CD4-positive, alpha-beta memory T cell (primary cell): ENCODE measurements around the gene TACC2. TPM values are rescaled to one million over a fixed set of nuclear protein-coding genes. Genes with fewer than 3 reads are reported as not detected.
"Not testable (repeated sequence)": the region's sequence is repeated elsewhere in the genome, so short reads cannot be mapped to it uniquely, and the experiment has no call there.

ENCODE experiments used
- CTCF ChIA-PET: fragments of 350-600 bp; sonication (Branson Sonifier 250); formaldehyde crosslinking; loops from one replicate; lab custom pipeline; 2021; ENCODE audit warnings: inconsistent platforms; ENCODE audit not compliant: partially characterized antibody; lab: Charles Lee
- POLR2A ChIA-PET: fragments of 350-600 bp; sonication (Branson Sonifier 250); formaldehyde crosslinking; loops from one replicate; lab custom pipeline; 2021; ENCODE audit not compliant: partially characterized antibody; lab: Charles Lee
- DNase-seq, 5 donors: peaks; one replicate each; pipeline versions ENCODE4 v3.0.0 to v3.0.0-alpha.2; 2020 to 2022; ENCODE audit warnings: mixed read lengths in 1 of 5
- H3K27ac ChIP-seq: one replicate; pipeline ENCODE4 v1.7.0; 2013; ENCODE audit warnings: low read depth, low read length
- H3K27me3 ChIP-seq: 2 replicates; pipeline ENCODE4 v1.7.0; 2013; ENCODE audit warnings: mild to moderate bottlenecking, low read length, moderate library complexity; ENCODE audit not compliant: insufficient read depth
- H3K36me3 ChIP-seq: 2 replicates; pipeline ENCODE4 v1.7.0; 2013; ENCODE audit warnings: mild to moderate bottlenecking, low read length, moderate library complexity; ENCODE audit not compliant: insufficient read depth
- H3K4me1 ChIP-seq: 2 replicates; pipeline ENCODE4 v1.7.0; 2013; ENCODE audit warnings: mild to moderate bottlenecking, low read length, moderate library complexity; ENCODE audit not compliant: insufficient read depth
- H3K4me3 ChIP-seq, 2 donors: one replicate each; pipeline ENCODE4 v1.7.0; 2013; ENCODE audit warnings: low read length in 2 of 2, mild to moderate bottlenecking in 1 of 2
- H3K9me3 ChIP-seq, 2 donors: one replicate each; pipeline ENCODE4 v1.7.0; 2013; ENCODE audit warnings: low read length in 2 of 2, control low read depth in 1 of 2; ENCODE audit not compliant: control insufficient read depth in 1 of 2
- H3K27ac Mint-ChIP-seq, 7 donors: one replicate each; pipeline ENCODE4 v1.8.0; 2020 to 2021; ENCODE audit warnings: mixed read lengths in 7 of 7, mild to moderate bottlenecking in 6 of 7, inconsistent platforms in 3 of 7, moderate library complexity in 3 of 7
- H3K27me3 Mint-ChIP-seq, 2 donors: one replicate each; pipeline ENCODE4 v1.8.0; 2020 to 2021; ENCODE audit warnings: mixed read lengths in 2 of 2
- H3K36me3 Mint-ChIP-seq, 2 donors: one replicate each; pipeline ENCODE4 v1.8.0; 2020 to 2021; ENCODE audit warnings: mixed read lengths in 2 of 2, inconsistent platforms in 1 of 2, mild to moderate bottlenecking in 1 of 2
- H3K4me1 Mint-ChIP-seq, 4 donors: one replicate each; pipeline ENCODE4 v1.8.0; 2020 to 2021; ENCODE audit warnings: mixed read lengths in 4 of 4, mild to moderate bottlenecking in 1 of 4
- H3K4me3 Mint-ChIP-seq, 8 donors: one replicate each; pipeline ENCODE4 v1.8.0; 2020 to 2021; ENCODE audit warnings: mixed read lengths in 8 of 8, mild to moderate bottlenecking in 7 of 8, moderate library complexity in 6 of 8, inconsistent platforms in 3 of 8
- H3K9me3 Mint-ChIP-seq, 8 donors: one replicate each; pipeline ENCODE4 v1.8.0; 2020 to 2021; ENCODE audit warnings: mixed read lengths in 8 of 8, mild to moderate bottlenecking in 5 of 8, inconsistent platforms in 3 of 8, moderate library complexity in 1 of 8
- intact Hi-C: fragments of 100-400 bp; cut with micrococcal nuclease; formaldehyde crosslinking; loops from one replicate; pipeline ENCODE4 v1.15.1; 2023
- polyA plus RNA-seq, 2 donors: library from polyadenylated mRNA; unstranded; fragments of 300-500 nt; fragmentation: Illumina TruSeq; gene quantifications; one replicate each; pipeline ENCODE4 v1.2.3, GENCODE V29; 2021
- total RNA-seq, 2 experiments: library from RNA; stranded (reverse); gene quantifications; one replicate each; pipeline ENCODE4 v1.2.3, GENCODE V29; 2021

Gene TACC2
- total and polyA plus RNA-seq, 4 experiments from 2014 or later: not detected

GRCh38 chr10:122085423-122085911 lies 96.5 kb downstream of the TACC2 start:
- ChIA-PET POLR2A (no interaction called here), CTCF (no interaction called here)
- H3K36me3 Mint-ChIP-seq: no peaks in the 10 kb centered on the region
- intact Hi-C loops: no loop called here
- Histone ChIP-seq H3K27ac (no peak overlapping the region), H3K4me1 (no peaks in the 10 kb centered on the region), H3K9me3 (no peaks in the 10 kb centered on the region), H3K4me3 (no peak overlapping the region), H3K27me3 (no peaks in the 10 kb centered on the region), H3K36me3 (no peaks in the 10 kb centered on the region)
- no peaks in the 10 kb centered on the region for H3K9me3 Mint-ChIP-seq
- H3K27me3 Mint-ChIP-seq: peaks cover 2 to 4% of the 10 kb centered on the region in 2 donors
- H3K4me1 Mint-ChIP-seq: no peaks in the 10 kb centered on the region
- no peak overlapping the region for H3K27ac Mint-ChIP-seq
- no peak for DNase-seq
- H3K4me3 Mint-ChIP-seq: no peak overlapping the region

- H3K27me3 Mint-ChIP-seq: peaks cover 2 to 4% of the 10 kb centered on the region in 2 donors
- H3K4me3 Mint-ChIP-seq: no peak overlapping the region
- POLR2A ChIA-PET: no interaction called here
- H3K36me3 Mint-ChIP-seq: no peaks in the 10 kb centered on the region
- no peak overlapping the region for H3K27ac Mint-ChIP-seq
- Histone ChIP-seq H3K4me1 (no peaks in the 10 kb centered on the region), H3K27ac (no peak overlapping the region), H3K4me3 (no peak overlapping the region), H3K27me3 (no peaks in the 10 kb centered on the region), H3K9me3 (no peaks in the 10 kb centered on the region), H3K36me3 (no peaks in the 10 kb centered on the region)
- no peak for DNase-seq
- H3K9me3 Mint-ChIP-seq: no peaks in the 10 kb centered on the region
- CTCF ChIA-PET: no interaction called here
- no peaks in the 10 kb centered on the region for H3K4me1 Mint-ChIP-seq
- intact Hi-C loops: no loop called here
Observed at GRCh38 chr10:122086416-122087240, 97.7 kb downstream of the TACC2 start.

GRCh38 chr10:122087436-122087835 lies 98.5 kb downstream of the TACC2 start:
- H3K9me3 Mint-ChIP-seq: no peaks in the 10 kb centered on the region
- H3K27me3 ChIP-seq: no peaks in the 10 kb centered on the region
- no peaks in the 10 kb centered on the region for H3K36me3 ChIP-seq
- no peak overlapping the region for H3K4me3 ChIP-seq
- CTCF ChIA-PET: no interaction called here
- no peak for DNase-seq
- H3K36me3 Mint-ChIP-seq: no peaks in the 10 kb centered on the region
- intact Hi-C loops: no loop called here
- peaks cover 2 to 4% of the 10 kb centered on the region in 2 donors for H3K27me3 Mint-ChIP-seq
- POLR2A ChIA-PET: no interaction called here
- no peaks in the 10 kb centered on the region for H3K4me1 ChIP-seq
- H3K4me1 Mint-ChIP-seq: no peaks in the 10 kb centered on the region
- no peaks in the 10 kb centered on the region for H3K9me3 ChIP-seq
- no peak overlapping the region for H3K27ac ChIP-seq
- H3K4me3 Mint-ChIP-seq: no peak overlapping the region
- no peak overlapping the region for H3K27ac Mint-ChIP-seq

GRCh38 chr10:122089311-122090017 lies 100.5 kb downstream of the TACC2 start:
- Mint-ChIP-seq H3K27me3 (peaks cover 2 to 4% of the 10 kb centered on the region in 2 donors), H3K4me1 (no peaks in the 10 kb centered on the region), H3K27ac (no peak overlapping the region), H3K36me3 (no peaks in the 10 kb centered on the region), H3K4me3 (no peak overlapping the region), H3K9me3 (no peaks in the 10 kb centered on the region)
- intact Hi-C loops: no loop called here
- Histone ChIP-seq H3K27me3 (no peaks in the 10 kb centered on the region), H3K4me3 (no peak overlapping the region), H3K27ac (no peak overlapping the region), H3K36me3 (no peaks in the 10 kb centered on the region), H3K9me3 (no peaks in the 10 kb centered on the region), H3K4me1 (no peaks in the 10 kb centered on the region)
- no peak for DNase-seq
- CTCF ChIA-PET: no interaction called here
- POLR2A ChIA-PET: no interaction called here

GRCh38 chr10:122091722-122092121 lies 102.8 kb downstream of the TACC2 start:
- POLR2A ChIA-PET: no interaction called here
- CTCF ChIA-PET: no interaction called here
- no peak overlapping the region for H3K27ac Mint-ChIP-seq
- H3K4me3 ChIP-seq: no peak overlapping the region
- no peaks in the 10 kb centered on the region for H3K4me1 ChIP-seq
- H3K9me3 Mint-ChIP-seq: no peaks in the 10 kb centered on the region
- H3K36me3 Mint-ChIP-seq: no peaks in the 10 kb centered on the region
- intact Hi-C loops: no loop called here
- no peak overlapping the region for H3K27ac ChIP-seq
- no peaks in the 10 kb centered on the region for H3K4me1 Mint-ChIP-seq
- no peaks in the 10 kb centered on the region for H3K9me3 ChIP-seq
- no peaks in the 10 kb centered on the region for H3K27me3 ChIP-seq
- DNase-seq: no peak
- no peaks in the 10 kb centered on the region for H3K36me3 ChIP-seq
- no peak overlapping the region for H3K4me3 Mint-ChIP-seq
- peaks cover under 1 to 4% of the 10 kb centered on the region in 2 donors for H3K27me3 Mint-ChIP-seq

GRCh38 chr10:122093076-122093475 lies 104.1 kb downstream of the TACC2 start:
- Mint-ChIP-seq H3K4me3 (no peak overlapping the region), H3K27ac (no peak overlapping the region), H3K9me3 (no peaks in the 10 kb centered on the region), H3K36me3 (no peaks in the 10 kb centered on the region), H3K27me3 (peaks cover 2 to 6% of the 10 kb centered on the region in 2 donors), H3K4me1 (no peaks in the 10 kb centered on the region)
- no peaks in the 10 kb centered on the region for H3K4me1 ChIP-seq
- no peak overlapping the region for H3K27ac ChIP-seq
- H3K9me3 ChIP-seq: no peaks in the 10 kb centered on the region
- intact Hi-C loops: no loop called here
- CTCF ChIA-PET: no interaction called here
- no peak for DNase-seq
- H3K27me3 ChIP-seq: no peaks in the 10 kb centered on the region
- H3K4me3 ChIP-seq: no peak overlapping the region
- no peaks in the 10 kb centered on the region for H3K36me3 ChIP-seq
- POLR2A ChIA-PET: no interaction called here

GRCh38 chr10:122096181-122096580 lies 107.2 kb downstream of the TACC2 start:
- DNase-seq, H3K36me3 Mint-ChIP-seq, intact Hi-C loops, H3K9me3 ChIP-seq, H3K4me3 Mint-ChIP-seq, H3K36me3 ChIP-seq, H3K27ac Mint-ChIP-seq, H3K27ac ChIP-seq, H3K27me3 Mint-ChIP-seq, H3K27me3 ChIP-seq, H3K9me3 Mint-ChIP-seq, POLR2A ChIA-PET, H3K4me1 Mint-ChIP-seq, CTCF ChIA-PET, H3K4me3 ChIP-seq, H3K4me1 ChIP-seq: not testable (repeated sequence)
